ACHN (cell line): ENCODE data around the gene ERVH48-1.
"Not testable (repeated sequence)": the region's sequence is repeated elsewhere in the genome, so short reads cannot be mapped to it uniquely, and the experiment has no call there.

Experiments used
- DNase-seq: peaks from one replicate; pipeline ENCODE4 v3.0.0-alpha.2; 2015
- in situ Hi-C: cut with HindIII; loops from 2 replicates; pipeline ENCODE4 v1.10.0; 2017; ENCODE audit warnings: low sequenced_read_pairs, low pct_ligation_motif_present, low pct_unique_long_range_greater_than_20kb

Gene ERVH48-1

GRCh38 chr21:42925114-42925926 is at the start of gene ERVH48-1:
Gene ERVH48-1, minus strand, starts transcription at chr21:42925630. Its CDS starts 6,624 bp downstream, at chr21:42919006.
- in situ Hi-C loops: no loop called here
- DNase-seq: no peak

DNA sequence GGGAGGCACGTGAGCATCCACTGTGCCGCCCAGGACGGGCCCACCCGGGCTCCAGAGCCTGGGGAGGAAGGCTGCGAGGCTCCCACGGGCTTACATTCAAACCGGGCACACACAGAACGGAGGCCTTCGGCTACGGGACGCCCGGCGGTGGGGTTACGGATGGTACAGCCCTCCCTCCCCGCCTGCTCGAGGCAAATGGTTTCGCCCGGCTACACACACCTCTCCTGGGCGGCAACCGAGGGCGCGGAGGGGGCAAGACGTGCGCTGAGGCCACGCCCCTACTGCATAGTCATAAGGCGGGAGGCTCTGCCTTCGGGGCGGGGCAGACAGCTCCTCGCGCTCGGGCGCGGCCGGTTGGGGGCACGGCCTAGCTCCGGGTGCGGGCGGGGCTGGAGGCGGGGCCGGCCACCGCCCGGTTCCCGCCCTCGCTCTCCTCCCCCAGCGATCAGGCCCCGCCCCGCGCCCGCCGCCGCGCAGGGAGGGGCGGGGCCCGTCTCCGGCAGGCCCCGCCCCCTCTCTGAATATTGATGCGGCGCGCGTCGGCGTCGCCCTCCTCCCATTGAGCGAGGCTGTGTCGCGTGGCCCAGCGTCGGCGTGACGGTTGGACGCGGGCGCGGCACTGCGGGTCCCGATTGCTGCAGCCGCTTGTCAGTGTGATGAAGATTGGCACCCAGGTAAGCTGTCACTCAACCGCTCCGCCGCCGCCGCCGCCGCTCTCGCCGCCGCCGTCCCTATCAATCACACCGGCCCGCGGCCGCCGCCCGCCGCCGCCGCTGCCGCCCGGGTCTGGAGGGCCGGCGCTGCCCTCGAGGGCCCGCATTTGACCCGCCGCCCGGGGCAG is 48.8 kb upstream of the ERVH48-1 start, which contains the start of gene PKNOX1:
TSS of gene PKNOX1 (plus strand) at position 572 of the 841 bp plus-strand sequence. CDS start 29,820 bp downstream, outside the sequence.
- in situ Hi-C loops: no loop called here

GRCh38 chr21:42973309-42973990 is 48.0 kb upstream of the ERVH48-1 start:
- DNase-seq: no peak
- in situ Hi-C loops: no loop called here

More for the DNA sequence above, 48.8 kb upstream of the ERVH48-1 start, which contains the start of gene PKNOX1:
- peak; percentile 95 for DNase-seq

GRCh38 chr21:42971897-42972275 is 46.5 kb upstream of the ERVH48-1 start:
- no peak for DNase-seq
- in situ Hi-C loops: no loop called here

GRCh38 chr21:42970946-42971653 is 45.7 kb upstream of the ERVH48-1 start:
- in situ Hi-C loops: no loop called here

GRCh38 chr21:42969193-42969600 is 43.8 kb upstream of the ERVH48-1 start:
- no peak for DNase-seq
- in situ Hi-C loops: no loop called here

More at GRCh38 chr21:42970946-42971653, 45.7 kb upstream of the ERVH48-1 start:
- no peak for DNase-seq

- in situ Hi-C loops: not testable (repeated sequence)
These were observed 42.2 kb upstream of the ERVH48-1 start for GRCh38 chr21:42967616-42968015.

GRCh38 chr21:42965211-42965560 is 39.8 kb upstream of the ERVH48-1 start:
- in situ Hi-C loops: no loop called here
- no peak for DNase-seq

More at GRCh38 chr21:42967616-42968015, 42.2 kb upstream of the ERVH48-1 start:
- not testable (repeated sequence) for DNase-seq

- no peak for DNase-seq
- in situ Hi-C loops: no loop called here
These were observed 39.2 kb upstream of the ERVH48-1 start for GRCh38 chr21:42964546-42965210.

GRCh38 chr21:42964086-42964485 is 38.7 kb upstream of the ERVH48-1 start:
- no peak for DNase-seq
- in situ Hi-C loops: no loop called here

DNA sequence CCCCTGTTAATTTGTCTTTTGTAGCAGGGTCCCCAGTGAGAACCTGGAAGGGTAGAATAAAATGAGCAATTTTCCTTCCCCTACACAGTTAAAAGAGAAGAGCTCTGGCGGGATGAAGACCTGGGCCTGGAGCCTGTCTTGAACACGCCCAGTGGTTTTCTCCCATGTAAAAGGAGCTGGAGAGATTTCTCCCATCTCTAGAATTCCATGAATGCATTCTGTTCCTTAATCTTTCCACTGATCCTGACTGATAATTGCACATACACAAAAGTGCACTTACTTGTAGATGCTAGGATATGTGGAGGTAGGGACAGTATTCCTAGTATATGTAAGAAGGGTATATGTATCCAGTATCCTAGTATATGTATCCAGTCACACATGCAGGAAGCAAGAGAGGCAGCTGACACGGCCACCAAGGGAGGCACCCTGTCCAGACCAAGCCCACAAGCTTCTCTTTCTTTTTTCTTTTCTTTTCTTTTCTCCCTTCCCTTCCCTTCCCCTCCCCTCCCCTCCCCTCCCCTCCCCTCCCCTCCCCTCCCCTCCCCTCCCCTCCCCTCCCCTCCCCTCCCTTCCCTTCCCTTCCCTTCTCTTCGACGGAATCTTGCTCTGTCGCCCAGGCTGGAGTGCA is 37.1 kb upstream of the ERVH48-1 start:
- DNase-seq: no peak
- in situ Hi-C loops: no loop called here

DNA sequence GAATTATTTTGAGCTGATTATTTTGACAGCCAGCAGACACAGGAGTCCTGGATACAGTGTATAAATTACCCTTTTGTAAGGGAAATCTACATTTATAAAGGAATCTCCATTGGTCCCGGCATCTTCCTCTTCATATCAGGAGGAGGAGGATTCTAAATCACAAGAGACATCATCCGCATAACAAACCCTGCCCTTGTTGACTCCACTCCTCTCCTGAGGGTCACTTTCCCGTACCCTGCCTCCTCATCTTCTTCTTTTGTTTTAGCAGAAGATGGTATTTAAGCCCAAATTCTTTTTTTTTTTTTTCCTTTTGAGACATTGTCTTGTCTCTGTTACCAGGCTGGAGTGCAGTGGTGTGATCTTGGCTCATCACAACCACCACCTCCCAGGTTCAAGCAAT is 34.3 kb upstream of the ERVH48-1 start:
- DNase-seq: no peak
- in situ Hi-C loops: no loop called here

DNA sequence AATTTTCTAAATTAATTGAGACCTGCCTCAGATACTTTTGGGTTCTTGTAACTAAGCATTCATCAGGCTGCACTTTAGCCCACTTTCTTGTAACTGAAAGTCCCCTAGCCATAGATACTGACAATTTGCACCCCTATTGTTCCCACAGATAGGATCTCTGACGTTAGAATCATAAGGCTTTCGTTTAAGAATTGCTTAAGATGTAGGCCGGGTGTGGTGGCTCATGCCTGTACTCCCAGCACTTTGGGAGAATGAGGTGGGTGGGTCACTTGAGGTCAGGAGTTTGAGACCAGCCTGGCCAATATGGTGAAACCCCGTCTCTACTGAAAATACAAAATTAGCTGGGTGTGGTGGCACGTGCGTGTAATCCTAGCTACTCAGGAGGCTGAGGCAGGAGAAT is 32.7 kb upstream of the ERVH48-1 start:
- in situ Hi-C loops: not testable (repeated sequence)

GRCh38 chr21:42956824-42957630 is 31.6 kb upstream of the ERVH48-1 start:
- no peak for DNase-seq
- in situ Hi-C loops: no loop called here

More for the DNA sequence above, 32.7 kb upstream of the ERVH48-1 start:
- not testable (repeated sequence) for DNase-seq

DNA sequence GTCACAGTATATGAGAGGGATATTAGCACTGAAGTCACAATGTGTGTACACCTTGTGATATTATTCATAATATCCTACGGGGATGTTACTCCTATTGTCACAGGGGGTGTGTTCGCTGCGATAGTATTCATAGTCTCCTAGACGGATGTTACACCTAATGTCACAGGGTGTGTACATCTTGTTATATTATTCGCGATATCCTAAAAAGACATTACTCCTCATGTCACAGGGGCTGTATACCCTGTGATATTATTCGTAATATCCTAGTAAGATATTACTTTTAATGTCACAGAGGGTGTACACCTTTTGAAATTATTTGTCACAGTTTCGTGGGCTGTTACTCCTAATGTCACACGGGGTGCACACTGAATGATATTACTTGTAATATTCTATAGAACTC is 25.8 kb upstream of the ERVH48-1 start:
- in situ Hi-C loops, DNase-seq: not testable (repeated sequence)

DNA sequence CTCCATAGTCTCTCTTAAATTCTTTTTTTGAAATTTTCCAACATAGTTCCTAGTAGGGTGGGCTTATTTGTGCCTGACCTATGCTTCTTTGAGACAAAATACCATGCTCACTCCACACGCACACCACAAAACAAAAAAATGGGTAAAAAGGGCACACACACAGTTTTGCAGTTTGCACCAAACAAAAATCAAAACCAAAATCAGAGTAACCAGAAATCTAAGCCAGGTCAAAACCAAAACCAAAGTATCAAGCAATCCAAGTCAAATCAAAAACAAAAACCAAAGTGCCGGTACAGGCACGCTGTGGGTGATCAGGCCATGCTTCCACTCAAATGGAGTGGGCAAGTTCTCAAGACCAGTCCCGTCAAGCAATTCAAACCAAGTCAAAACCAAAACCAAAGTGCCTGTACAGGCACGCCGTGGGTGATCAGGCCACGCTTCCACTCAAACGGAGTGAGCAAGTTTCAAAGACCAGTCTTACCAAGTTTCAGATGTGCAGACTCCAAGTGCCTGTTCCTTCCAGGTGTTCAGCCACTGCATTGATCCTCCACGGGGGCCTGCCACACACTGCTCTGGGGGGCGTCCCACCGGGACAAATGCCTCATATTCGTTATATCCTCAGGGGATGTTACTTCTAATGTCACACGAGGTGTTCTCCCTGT is 23.8 kb upstream of the ERVH48-1 start:
- in situ Hi-C loops: not testable (repeated sequence)

More for the DNA sequence above, 23.8 kb upstream of the ERVH48-1 start:
- not testable (repeated sequence) for DNase-seq
